ENCODE results near the gene ADAMTS9.

ADAMTS9 gene

GRCh38 chr3:64621275-64621674, 66.5 kb downstream of the ADAMTS9 start:
- in situ Hi-C loops (cut with MboI; ENCODE audit: low sequenced_read_pairs): no loop called here

DNA sequence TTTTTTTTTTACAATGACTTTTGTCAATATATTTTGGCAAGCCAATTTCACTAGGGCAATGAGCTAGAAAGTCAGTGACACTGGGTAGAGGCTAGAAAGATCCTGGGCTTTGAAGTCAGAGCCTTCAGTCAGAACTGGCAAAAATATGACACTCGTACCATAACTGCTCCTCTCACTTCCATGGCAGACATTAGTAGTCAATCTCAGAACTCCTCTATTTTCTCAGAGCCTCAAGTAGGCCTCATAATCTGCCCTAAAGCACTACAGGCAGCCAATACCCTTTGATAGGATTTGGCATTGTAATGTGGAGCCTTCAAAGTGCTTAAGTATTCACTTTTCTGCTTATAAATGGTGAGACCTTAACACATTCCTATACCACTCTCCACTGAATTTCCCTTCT, 67.8 kb downstream of the ADAMTS9 start:
- in situ Hi-C loops (cut with MboI; ENCODE audit: low sequenced_read_pairs): no loop called here

DNA sequence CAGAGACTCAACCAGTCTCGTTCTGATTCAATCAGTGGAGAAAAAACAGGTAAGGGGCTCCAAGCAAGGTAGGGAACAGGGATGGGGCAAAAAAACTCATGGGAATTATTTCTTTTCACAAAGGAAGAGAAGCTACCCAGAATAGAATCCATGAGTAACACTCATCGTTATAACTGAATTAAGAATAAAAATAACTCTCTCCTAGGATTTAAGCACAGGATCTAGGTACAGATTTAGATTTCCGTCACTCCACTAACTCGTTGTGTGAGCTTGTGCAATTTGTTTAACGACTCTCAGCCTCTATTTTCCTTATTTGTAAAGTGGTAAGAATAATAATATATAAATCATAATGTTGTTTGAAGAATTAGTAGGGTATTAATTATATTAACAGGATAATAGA, 68.6 kb downstream of the ADAMTS9 start:
- in situ Hi-C loops (cut with MboI; ENCODE audit: low sequenced_read_pairs): no loop called here

DNA sequence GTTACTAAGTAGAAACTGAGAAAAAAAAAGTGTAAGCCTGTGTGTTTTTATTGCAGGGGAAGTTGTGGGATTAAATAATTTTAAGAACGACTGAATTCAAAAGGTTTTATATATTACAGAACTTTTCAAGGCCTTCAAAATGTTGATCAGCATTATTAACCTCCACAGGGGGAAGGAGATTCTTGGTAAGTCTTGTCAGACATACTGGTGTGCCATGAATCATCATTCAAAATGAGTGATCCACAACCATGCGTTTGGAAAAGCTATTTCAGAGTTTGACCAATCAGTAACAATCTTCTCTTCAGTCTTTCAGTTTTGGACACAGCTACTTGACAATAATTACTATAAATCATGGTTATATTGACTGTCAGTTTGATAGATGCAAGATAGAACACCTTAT, 70.2 kb downstream of the ADAMTS9 start:
- in situ Hi-C loops (cut with MboI; ENCODE audit: low sequenced_read_pairs): no loop called here

DNA sequence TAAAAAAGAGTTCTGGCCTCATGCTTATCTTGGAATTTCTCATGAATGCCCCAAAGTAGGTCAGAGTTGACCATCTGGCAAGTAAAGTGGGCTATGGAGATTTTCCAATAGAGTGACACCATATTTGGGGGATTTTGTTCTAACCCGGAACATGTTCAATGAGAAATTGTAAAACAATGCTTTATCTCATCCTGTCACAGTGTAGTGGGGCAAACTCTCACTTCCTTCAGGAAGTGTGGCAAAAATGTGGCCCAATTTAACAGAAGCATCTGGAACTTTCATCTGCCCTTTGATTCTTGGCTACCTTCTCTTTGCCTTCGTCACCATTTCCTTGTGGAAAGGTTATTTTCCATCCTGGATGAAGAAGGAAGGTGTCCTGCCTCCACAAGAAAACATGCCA, 70.8 kb downstream of the ADAMTS9 start:
- in situ Hi-C loops (cut with MboI; ENCODE audit: low sequenced_read_pairs): no loop called here

- in situ Hi-C loops (cut with MboI; ENCODE audit: low sequenced_read_pairs): no loop called here
These were observed 74.8 kb downstream of the ADAMTS9 start for GRCh38 chr3:64612916-64613526.

DNA sequence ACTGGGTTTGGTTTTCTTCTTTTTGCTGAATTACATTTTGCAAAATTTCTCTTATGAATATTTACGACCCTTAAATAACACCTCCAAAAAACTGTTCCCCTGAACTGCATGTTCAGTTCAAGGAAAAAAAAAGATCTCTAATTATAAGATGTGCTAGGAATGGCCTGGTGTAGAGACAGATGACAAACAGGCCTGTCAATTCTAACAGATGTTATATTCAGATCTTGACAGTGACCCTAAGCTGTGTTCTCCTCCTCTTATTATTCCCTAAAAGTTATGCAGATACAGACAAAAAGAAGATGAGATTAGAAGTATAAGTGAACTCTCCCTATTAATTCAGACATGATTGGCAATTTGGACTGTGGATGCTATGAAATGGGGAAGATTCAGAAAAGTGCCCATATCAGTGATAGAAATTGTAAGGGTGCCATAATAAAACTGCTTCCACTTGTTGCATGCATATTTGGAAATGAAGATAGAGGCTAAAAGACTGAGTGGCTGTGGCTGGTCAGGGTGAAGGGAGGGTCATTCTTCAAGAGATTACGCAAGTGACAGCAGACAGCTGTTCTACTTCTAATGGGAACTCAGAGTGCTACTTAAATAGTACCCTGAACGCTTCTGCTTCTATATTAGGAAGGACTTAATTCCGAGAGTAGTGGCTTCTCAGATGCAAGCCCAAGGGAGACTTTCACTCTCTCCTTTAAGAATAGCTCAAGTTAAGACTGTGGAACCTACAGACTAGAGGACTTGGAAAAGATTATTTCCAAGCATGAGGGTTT, 75.5 kb downstream of the ADAMTS9 start:
- in situ Hi-C loops (cut with MboI; ENCODE audit: low sequenced_read_pairs): no loop called here

- in situ Hi-C loops (cut with MboI; ENCODE audit: low sequenced_read_pairs): no loop called here
These were observed 79.1 kb downstream of the ADAMTS9 start for GRCh38 chr3:64608741-64609140.

DNA sequence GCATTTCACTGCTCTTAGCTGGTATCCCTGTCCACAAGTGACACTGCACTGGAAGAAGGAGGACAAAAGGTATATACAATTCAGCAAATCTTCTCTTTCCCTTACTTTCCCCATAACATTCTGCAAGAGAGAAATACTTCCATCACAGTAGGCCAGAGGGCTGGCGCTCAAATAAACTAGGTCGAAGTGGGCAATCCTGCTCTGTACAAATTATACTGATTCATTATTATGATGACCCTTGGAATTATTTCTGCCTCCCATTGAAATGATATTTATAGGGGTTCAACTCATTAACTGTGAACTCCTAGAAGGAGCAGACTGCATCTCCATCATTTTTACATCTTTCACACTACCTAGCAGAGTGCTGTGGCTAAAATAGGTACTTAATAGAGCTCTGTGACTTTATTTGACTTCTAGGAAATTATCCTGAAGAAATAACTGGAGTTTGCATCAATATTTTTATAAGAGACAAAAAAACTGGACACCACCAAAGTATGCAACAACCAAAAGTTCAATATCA, 80.7 kb downstream of the ADAMTS9 start:
- in situ Hi-C loops (cut with MboI; ENCODE audit: low sequenced_read_pairs): no loop called here

- in situ Hi-C loops (cut with MboI; ENCODE audit: low sequenced_read_pairs): no loop called here
These were observed 83.5 kb downstream of the ADAMTS9 start for GRCh38 chr3:64604313-64604712.

DNA sequence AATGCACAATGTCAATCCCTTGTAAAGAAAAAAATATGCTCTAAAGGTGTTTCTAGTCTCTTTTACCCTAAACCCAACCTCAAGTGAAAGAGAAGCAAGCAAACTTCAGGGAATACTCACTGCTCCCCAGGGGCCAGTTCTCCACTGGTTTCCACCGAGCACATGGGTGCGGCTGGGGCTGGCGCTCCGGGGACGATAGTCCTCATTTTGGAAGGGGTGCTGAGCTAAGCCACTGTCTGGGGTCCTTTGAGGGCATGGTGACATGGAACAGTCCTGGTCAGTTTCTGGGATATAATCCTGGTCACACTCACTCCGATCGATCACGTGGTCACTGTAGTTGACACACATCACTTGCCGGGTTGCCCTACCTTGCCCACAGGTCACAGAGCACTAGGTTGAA, 86.0 kb downstream of the ADAMTS9 start:
- in situ Hi-C loops (cut with MboI; ENCODE audit: low sequenced_read_pairs): no loop called here

- in situ Hi-C loops (cut with MboI; ENCODE audit: low sequenced_read_pairs): no loop called here
These were observed 87.4 kb downstream of the ADAMTS9 start for GRCh38 chr3:64600246-64600950.

DNA sequence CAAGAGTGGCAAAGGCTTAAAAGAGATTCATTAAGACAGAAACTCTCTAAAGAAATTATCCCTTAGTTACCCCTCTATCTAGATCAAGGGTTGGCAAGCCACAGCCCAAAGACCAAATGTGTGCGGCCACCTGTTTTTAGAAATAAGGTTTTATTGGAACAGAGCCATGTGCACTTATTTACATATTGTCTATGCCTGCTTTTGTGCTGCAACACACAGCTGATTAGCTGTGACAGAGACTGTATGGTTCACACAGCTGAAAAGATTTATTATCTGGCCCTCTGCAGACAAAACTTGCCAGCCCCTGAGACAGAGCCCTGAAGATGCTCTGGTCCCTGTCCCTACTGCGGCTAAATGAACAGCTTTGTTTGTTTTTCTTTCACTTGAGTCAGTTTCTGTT, 88.1 kb downstream of the ADAMTS9 start:
- in situ Hi-C loops (cut with MboI; ENCODE audit: low sequenced_read_pairs): no loop called here

GRCh38 chr3:64595253-64595694, 92.5 kb downstream of the ADAMTS9 start:
- in situ Hi-C loops (cut with MboI; ENCODE audit: low sequenced_read_pairs): no loop called here

GRCh38 chr3:64594134-64594533, 93.7 kb downstream of the ADAMTS9 start:
- in situ Hi-C loops (cut with MboI; ENCODE audit: low sequenced_read_pairs): no loop called here

GRCh38 chr3:64593350-64593749, 94.5 kb downstream of the ADAMTS9 start:
- in situ Hi-C loops (cut with MboI; ENCODE audit: low sequenced_read_pairs): no loop called here

- in situ Hi-C loops (cut with MboI; ENCODE audit: low sequenced_read_pairs): no loop called here
These were observed 96.2 kb downstream of the ADAMTS9 start for GRCh38 chr3:64591615-64592014.

DNA sequence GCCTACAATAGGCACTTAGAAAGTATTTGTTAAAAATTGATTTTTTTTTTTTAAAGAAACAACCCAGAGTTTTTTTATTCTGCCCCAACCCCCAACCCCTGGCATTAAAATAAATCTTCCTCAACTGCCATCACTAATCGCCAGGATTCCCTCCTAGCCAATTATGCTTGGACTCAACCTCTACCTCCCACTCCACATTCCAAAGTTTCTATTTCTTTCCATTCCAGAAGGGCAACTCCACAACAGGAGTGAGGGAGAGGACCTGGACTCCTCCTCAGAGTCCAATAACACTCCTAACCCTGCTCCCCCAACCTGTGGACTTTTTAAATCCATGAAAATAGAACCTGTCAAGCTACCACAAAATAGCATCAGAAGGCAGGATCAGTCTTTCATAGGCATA, 99.4 kb downstream of the ADAMTS9 start:
- in situ Hi-C loops (cut with MboI; ENCODE audit: low sequenced_read_pairs): no loop called here

- in situ Hi-C loops (cut with MboI; ENCODE audit: low sequenced_read_pairs): no loop called here
These were observed 100.8 kb downstream of the ADAMTS9 start for GRCh38 chr3:64586952-64587351.

GRCh38 chr3:64584179-64584578, 103.6 kb downstream of the ADAMTS9 start:
- in situ Hi-C loops (cut with MboI; ENCODE audit: low sequenced_read_pairs): no loop called here

GRCh38 chr3:64578797-64579196, 109.0 kb downstream of the ADAMTS9 start:
- in situ Hi-C loops (cut with MboI; ENCODE audit: low sequenced_read_pairs): no loop called here

Measured in HL-60/S4 (cell line).